Measurements from ENCODE around the gene CSGALNACT2. TPM values are rescaled to one million over a fixed set of nuclear protein-coding genes. Genes with fewer than 3 reads are reported as not detected.

The CSGALNACT2 gene
- total and polyA plus RNA-seq, 9 of the 15 experiments (the other 6 are each of a cell fraction or from before 2014, with no cell fraction given) = 1.4 to 7.3 (median 3.5) TPM

DNA sequence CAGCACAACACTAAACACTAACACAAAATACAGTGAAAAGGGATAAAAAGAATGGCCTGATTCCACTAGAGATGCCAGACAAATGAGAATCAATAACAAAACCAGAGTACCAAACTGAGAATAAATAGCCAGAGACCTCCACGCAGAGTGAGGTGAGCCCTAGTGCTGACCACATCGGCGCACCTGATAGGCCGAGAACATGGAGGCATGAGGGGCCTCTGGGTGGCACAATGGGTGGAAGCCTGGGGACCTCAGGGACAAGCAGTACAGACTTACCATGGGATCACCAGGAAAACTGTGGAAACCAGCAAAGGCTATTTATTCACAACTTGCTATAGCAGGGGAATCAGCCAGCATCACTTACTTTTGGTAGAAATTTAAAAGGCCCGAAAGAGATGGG is 1.8 kb upstream of the CSGALNACT2 start:
- TF ChIP-seq SP1 (CRISPR knock-in tag; IDR thresholded peaks at IDR 0.05) (no peak), CBX2 (IDR thresholded peaks at IDR 0.05; ENCODE audit: insufficient read depth, low read length, poor library complexity, severe bottlenecking) (no peak), SIN3B (IDR thresholded peaks at IDR 0.05; ENCODE audit: low read depth) (no peak), BCOR (IDR thresholded peaks at IDR 0.05) (no peak), POLR3G (IDR thresholded peaks at IDR 0.05; ENCODE audit: extremely low read depth, insufficient read length, insufficient replicate concordance) (no peak), BRD9 (IDR thresholded peaks at IDR 0.05; ENCODE audit: low read depth, partially characterized antibody) (no peak), TFAM (CRISPR knock-in tag; conservative IDR thresholded peaks at IDR 0.05) (no peak), ADNP (tag; IDR thresholded peaks at IDR 0.05) (no peak), NR1H2 (CRISPR knock-in tag; IDR thresholded peaks at IDR 0.05) (no peak)
- TF ChIP-seq, protein P1, sequence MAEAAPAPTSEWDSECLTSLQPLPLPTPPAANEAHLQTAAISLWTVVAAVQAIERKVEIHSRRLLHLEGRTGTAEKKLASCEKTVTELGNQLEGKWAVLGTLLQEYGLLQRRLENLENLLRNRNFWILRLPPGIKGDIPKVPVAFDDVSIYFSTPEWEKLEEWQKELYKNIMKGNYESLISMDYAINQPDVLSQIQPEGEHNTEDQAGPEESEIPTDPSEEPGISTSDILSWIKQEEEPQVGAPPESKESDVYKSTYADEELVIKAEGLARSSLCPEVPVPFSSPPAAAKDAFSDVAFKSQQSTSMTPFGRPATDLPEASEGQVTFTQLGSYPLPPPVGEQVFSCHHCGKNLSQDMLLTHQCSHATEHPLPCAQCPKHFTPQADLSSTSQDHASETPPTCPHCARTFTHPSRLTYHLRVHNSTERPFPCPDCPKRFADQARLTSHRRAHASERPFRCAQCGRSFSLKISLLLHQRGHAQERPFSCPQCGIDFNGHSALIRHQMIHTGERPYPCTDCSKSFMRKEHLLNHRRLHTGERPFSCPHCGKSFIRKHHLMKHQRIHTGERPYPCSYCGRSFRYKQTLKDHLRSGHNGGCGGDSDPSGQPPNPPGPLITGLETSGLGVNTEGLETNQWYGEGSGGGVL (CRISPR knock-in tag; IDR thresholded peaks at IDR 0.05) = no peak
- no peak for ATAC-seq
- no peak overlapping the region for H3K27ac ChIP-seq (ENCODE audit: extremely low read depth, low read depth, low read length)
- no TSS peak for BruUV-seq (replicated peaks)
- no peak for DNase-seq (ENCODE audit: extremely low read depth in 1 of 4, low spot score in 3 of 4)
- H3K9ac ChIP-seq (ENCODE audit: insufficient read depth in 1 of 2, low read depth in 2 of 2, low read length in 2 of 2) = no peak overlapping the region
- in situ Hi-C loops (cut with MboI) = no loop called here
- no peaks in the 10 kb centered on the region for H3K9me1 ChIP-seq (ENCODE audit: control insufficient read depth, insufficient read depth, low read length)
- ChIA-PET POLR2A (no interaction called here), CTCF (ENCODE audit: low intra/inter-chr PET ratio) (no interaction called here)
- WGBS (ENCODE audit: insufficient coverage, low coverage, missing lambda C conversion rate) = 90% methylated on average over 5 of the region's 5 CpGs
- H3K4me1 ChIP-seq (replicated peaks in 1 of 2; ENCODE audit: control insufficient read depth in 2 of 2, insufficient read depth in 2 of 2, low read length in 2 of 2) = peaks cover 9 to 25% of the 10 kb centered on the region in 2 experiments; a peak in 4 of 5 replicates
- H3K27me3 ChIP-seq (ENCODE audit: control insufficient read depth in 2 of 2, insufficient read depth in 2 of 2, low read length in 2 of 2) = peaks cover 9% of the 10 kb centered on the region in 2 experiments; a peak in 3 of 5 replicates
- no peak overlapping the region for H2AFZ ChIP-seq (ENCODE audit: low read depth, low read length)
- no peak overlapping the region for H3K4me2 ChIP-seq (ENCODE audit: insufficient read depth, low read length)
- intact Hi-C loops (cut with micrococcal nuclease) = loop anchor here (5.0 to 10.0 kb wide), 3 partner anchors 66 to 328 kb away; no protein-coding TSS in a partner anchor
- no peaks in the 10 kb centered on the region for H4K20me1 ChIP-seq (replicated peaks; ENCODE audit: control insufficient read depth, insufficient read depth, low read length)
- no peak overlapping the region for H3K4me3 ChIP-seq
- no peak for FAIRE-seq
- H3K79me2 ChIP-seq (ENCODE audit: control insufficient read depth, insufficient read depth, low read length) = peaks cover 19% of the 10 kb centered on the region; the same call in 2 of the 3 replicates
- H3K36me3 ChIP-seq (ENCODE audit: control insufficient read depth, insufficient read depth, low read length) = no peaks in the 10 kb centered on the region
- H3K9me3 ChIP-seq (replicated peaks; ENCODE audit: control insufficient read depth, insufficient read depth, low read depth, low read length) = no peaks in the 10 kb centered on the region
